Ascending aorta (tissue), 2 donors: ENCODE results near the gene ATXN1L. TPM values are rescaled to one million over a fixed set of nuclear protein-coding genes. Genes with fewer than 3 reads are reported as not detected.
"Not testable (repeated sequence)": the region's sequence is repeated elsewhere in the genome, so short reads cannot be mapped to it uniquely, and the experiment has no call there.

ENCODE experiments used
- DNase-seq, 2 donors: peaks; one replicate each; pipeline ENCODE4 v3.0.0-alpha.2; 2019; ENCODE audit warnings: low spot score in 2 of 2
- H3K27ac ChIP-seq, 2 donors: fragments of 200-600 bp; sonication (generic); one replicate each; pipeline ENCODE4 v1.5.1; 2016 to 2017; ENCODE audit warnings: mild to moderate bottlenecking in 1 of 2
- H3K27me3 ChIP-seq: fragments of 200-600 bp; sonication (generic); one replicate; pipeline ENCODE4 v1.5.1; 2017
- H3K36me3 ChIP-seq, 2 donors: fragments of 200-600 bp; sonication (generic); one replicate each; pipeline ENCODE4 v1.5.1; 2016
- H3K4me1 ChIP-seq, 2 donors: fragments of 200-600 bp; sonication (generic); one replicate each; pipeline ENCODE4 v1.5.1; 2016 to 2017; ENCODE audit warnings: mild to moderate bottlenecking in 1 of 2
- H3K4me3 ChIP-seq, 2 donors: fragments of 200-600 bp; sonication (generic); one replicate each; pipeline ENCODE4 v1.5.1; 2016 to 2017; ENCODE audit warnings: mild to moderate bottlenecking in 1 of 2
- H3K9me3 ChIP-seq, 2 donors: fragments of 200-600 bp; sonication (generic); one replicate each; pipeline ENCODE4 v1.5.1; 2016
- CTCF ChIP-seq, 3 experiments: fragments of 200-600 bp in 2 of 3; fragments of 450-650 bp in 1 of 3; sonication (generic) in 2 of 3; IDR thresholded peaks; one replicate each; pipeline ENCODE4 v1.5.1; 2016 to 2019; ENCODE audit warnings: antibody characterized with exemption in 3 of 3, mild to moderate bottlenecking in 1 of 3, moderate library complexity in 1 of 3
- intact Hi-C: fragments of 100-400 bp; cut with DNase I; formaldehyde crosslinking; loops from one replicate; pipeline ENCODE4 v1.15.1; 2023
- total RNA-seq: library from RNA; depleted of rRNA; stranded (reverse); fragments of >200 nt; gene quantifications from one replicate; pipeline ENCODE4 v1.1.0, GENCODE V29; 2016

The ATXN1L gene
- total RNA-seq, 1 donor from 2014 or later = 11.8 TPM

- TF ChIP-seq CTCF (IDR thresholded peaks at IDR 0.05) = no peak
- Histone ChIP-seq H3K9me3 (no peaks in the 10 kb centered on the region), H3K27ac (peak within 1 kb of the TSS; percentile 100), H3K4me3 (peak within 1 kb of the TSS; percentile 98 to 99), H3K27me3 (no peaks in the 10 kb centered on the region), H3K4me1 (peaks cover 9 to 24% of the 10 kb centered on the region in 2 donors), H3K36me3 (no peaks in the 10 kb centered on the region)
- peak; percentile 87 to 98 for DNase-seq
- intact Hi-C loops = loop anchor here (1.0 to 2.0 kb wide), 5 partner anchors 7 to 86 kb away; partner anchors contain the start of genes IST1 and ZNF821
Measured at GRCh38 chr16:71808593-71809459, 37.0 kb upstream of the ATXN1L start, which contains the start of gene AP1G1. Gene AP1G1 (minus strand): TSS chr16:71808834. CDS start chr16:71789479, 19,355 bp downstream.

- Histone ChIP-seq H3K4me3 (peak overlapping the region in 1 of 2 donors; percentile 99), H3K27ac (peak overlapping the region; percentile 100), H3K4me1 (peaks cover 9 to 22% of the 10 kb centered on the region in 2 donors)
- H3K9me3 ChIP-seq, intact Hi-C loops, DNase-seq, H3K36me3 ChIP-seq, H3K27me3 ChIP-seq: not testable (repeated sequence)
Measured at GRCh38 chr16:71810155-71810530, 35.6 kb upstream of the ATXN1L start.

GRCh38 chr16:71811261-71811803 is 34.4 kb upstream of the ATXN1L start:
- no peak overlapping the region for H3K27ac ChIP-seq

GRCh38 chr16:71817155-71817500 is 28.6 kb upstream of the ATXN1L start:
- intact Hi-C loops = loop anchor here (2.0 to 5.0 kb wide), 2 partner anchors 192 to 530 kb away; partner anchors contain the start of genes CMTR2 and DHODH
- H3K27me3 ChIP-seq, H3K36me3 ChIP-seq, H3K9me3 ChIP-seq, H3K4me1 ChIP-seq, DNase-seq: not testable (repeated sequence)
- Histone ChIP-seq H3K27ac (peak overlapping the region; percentile 93 to 95), H3K4me3 (peak overlapping the region; percentile 1 to 62)

More at GRCh38 chr16:71811261-71811803, 34.4 kb upstream of the ATXN1L start:
- no peaks in the 10 kb centered on the region for H3K27me3 ChIP-seq
- intact Hi-C loops = no loop called here
- no peak overlapping the region for H3K4me3 ChIP-seq
- no peaks in the 10 kb centered on the region for H3K36me3 ChIP-seq
- H3K9me3 ChIP-seq = no peaks in the 10 kb centered on the region
- peaks cover 6 to 11% of the 10 kb centered on the region in 2 donors for H3K4me1 ChIP-seq
- TF ChIP-seq CTCF (IDR thresholded peaks at IDR 0.05) = no peak
- no peak for DNase-seq

- H3K27me3 ChIP-seq = no peaks in the 10 kb centered on the region
- no peak for DNase-seq
- no peak for TF ChIP-seq CTCF (IDR thresholded peaks at IDR 0.05)
- H3K4me3 ChIP-seq = no peak overlapping the region
- intact Hi-C loops = no loop called here
- no peaks in the 10 kb centered on the region for H3K9me3 ChIP-seq
- no peaks in the 10 kb centered on the region for H3K4me1 ChIP-seq
- H3K27ac ChIP-seq = no peak overlapping the region
- peaks cover 0 to 4% of the 10 kb centered on the region in 2 donors for H3K36me3 ChIP-seq
Measured at GRCh38 chr16:71826533-71827017, 19.2 kb upstream of the ATXN1L start.

GRCh38 chr16:71830359-71830758 is 15.4 kb upstream of the ATXN1L start:
- Histone ChIP-seq H3K4me1 (no peaks in the 10 kb centered on the region), H3K4me3 (no peak overlapping the region), H3K36me3 (no peaks in the 10 kb centered on the region), H3K27me3 (no peaks in the 10 kb centered on the region), H3K9me3 (no peaks in the 10 kb centered on the region), H3K27ac (no peak overlapping the region)
- TF ChIP-seq CTCF (IDR thresholded peaks at IDR 0.05) = no peak
- no peak for DNase-seq
- intact Hi-C loops = no loop called here

GRCh38 chr16:71831698-71832097 is 14.1 kb upstream of the ATXN1L start:
- DNase-seq = not testable (repeated sequence)

GRCh38 chr16:71832112-71832511 is 13.7 kb upstream of the ATXN1L start:
- H3K9me3 ChIP-seq, DNase-seq, H3K27ac ChIP-seq, H3K27me3 ChIP-seq, intact Hi-C loops, H3K36me3 ChIP-seq, H3K4me3 ChIP-seq, H3K4me1 ChIP-seq: not testable (repeated sequence)

More at GRCh38 chr16:71831698-71832097, 14.1 kb upstream of the ATXN1L start:
- H3K9me3 ChIP-seq, H3K27me3 ChIP-seq, H3K4me1 ChIP-seq, H3K4me3 ChIP-seq, intact Hi-C loops, H3K27ac ChIP-seq, H3K36me3 ChIP-seq: not testable (repeated sequence)
